Esophagus squamous epithelium (tissue), 5 donors: ENCODE measurements around the gene PRRC2B. TPM values are rescaled to one million over a fixed set of nuclear protein-coding genes. Genes with fewer than 3 reads are reported as not detected.

Experiments
- DNase-seq: peaks from one replicate; lab custom pipeline; 2025; lab: John Stamatoyannopoulos, UW
- H3K27ac ChIP-seq, 4 donors: fragments of 200-600 bp; sonication (generic); one replicate each; pipeline ENCODE4 v1.5.1; 2016 to 2019; ENCODE audit warnings: mild to moderate bottlenecking in 1 of 4
- H3K27me3 ChIP-seq, 4 donors: fragments of 200-600 bp; sonication (generic); 1 replicate in 3 of 4; 2 replicates in 1 of 4; pipeline versions ENCODE4 v1.5.1 to v1.6.0; 2017 to 2021; ENCODE audit warnings: antibody characterized with exemption in 1 of 4
- H3K36me3 ChIP-seq, 3 donors: fragments of 200-600 bp; sonication (generic); one replicate each; pipeline ENCODE4 v1.5.1; 2016 to 2019
- H3K4me1 ChIP-seq, 3 donors: fragments of 200-600 bp; sonication (generic); one replicate each; pipeline ENCODE4 v1.5.1; 2017 to 2019
- H3K4me3 ChIP-seq, 4 donors: fragments of 200-600 bp; sonication (generic); 1 replicate in 3 of 4; 2 replicates in 1 of 4; pipeline ENCODE4 v1.5.1; 2016 to 2019; ENCODE audit warnings: mild to moderate bottlenecking in 2 of 4, moderate library complexity in 1 of 4
- H3K9me3 ChIP-seq, 3 donors: fragments of 200-600 bp; sonication (generic); one replicate each; pipeline ENCODE4 v1.5.1; 2016 to 2019
- CTCF ChIP-seq, 6 experiments: fragments of 450-650 bp in 4 of 6; fragments of 200-600 bp in 2 of 6; sonication (generic) in 2 of 6; IDR thresholded peaks; one replicate each; pipeline ENCODE4 v1.5.1; 2016 to 2019; ENCODE audit warnings: antibody characterized with exemption in 6 of 6, mild to moderate bottlenecking in 4 of 6, moderate library complexity in 4 of 6
- POLR2A ChIP-seq, 4 donors: fragments of 450-650 bp; IDR thresholded peaks; one replicate each; pipeline ENCODE4 v1.6.1; 2017; ENCODE audit warnings: antibody characterized with exemption in 4 of 4, mild to moderate bottlenecking in 4 of 4, moderate library complexity in 3 of 4
- WGBS, 2 donors: methylation state at CpG; one replicate each; pipeline ENCODE4 v1.1.5; 2018; 5-methylcytosine and 5-hydroxymethylcytosine counted together
- intact Hi-C: fragments of 100-400 bp; cut with DNase I; formaldehyde crosslinking; loops from one replicate; pipeline ENCODE4 v1.15.0; 2022
- total RNA-seq, 4 donors: library from RNA; depleted of rRNA; stranded (reverse); fragments of >200 nt; gene quantifications; one replicate each; pipeline ENCODE4 v1.1.0, GENCODE V29; 2016
- donor health status: DM: yes; HTN: yes; CAD: no.

The PRRC2B gene
- total RNA-seq, 4 donors from 2014 or later, result 46.6 to 73.8 (median 62.9) TPM

- no peak for TF ChIP-seq CTCF (IDR thresholded peaks at IDR 0.05)
- no peak for TF ChIP-seq POLR2A (IDR thresholded peaks at IDR 0.05)
- no peaks in the 10 kb centered on the region for H3K9me3 ChIP-seq
- DNase-seq, result no peak
- no peak overlapping the region for H3K27ac ChIP-seq
- no peak overlapping the region for H3K4me3 ChIP-seq
- 89 to 95% methylated on average over 8 to 9 of the region's 19 CpGs for WGBS, 2 donors
- intact Hi-C loops, result loop anchor here (10.0 kb wide), 1 partner anchor 219 kb away; the partner anchor contains the start of gene RAPGEF1
- H3K36me3 ChIP-seq, result peaks cover 27 to 91% (median 54%) of the 10 kb centered on the region in 3 donors
- no peaks in the 10 kb centered on the region for H3K27me3 ChIP-seq
- peaks cover 7 to 16% (median 10%) of the 10 kb centered on the region in 3 donors for H3K4me1 ChIP-seq
These were observed 132.0 kb downstream of the PRRC2B start for GRCh38 chr9:131525643-131526565.

- Histone ChIP-seq H3K36me3 (peaks cover 23 to 68% (median 39%) of the 10 kb centered on the region in 3 donors), H3K27me3 (no peaks in the 10 kb centered on the region), H3K4me3 (no peak overlapping the region), H3K4me1 (peaks cover 7 to 23% (median 12%) of the 10 kb centered on the region in 3 donors), H3K27ac (no peak overlapping the region), H3K9me3 (no peaks in the 10 kb centered on the region)
- intact Hi-C loops, result loop anchor here (10.0 kb wide), 1 partner anchor 217 kb away; the partner anchor contains the start of gene RAPGEF1
- 78 to 87% methylated on average over 3 to 7 of the region's 7 CpGs for WGBS, 2 donors
- DNase-seq, result no peak
- TF ChIP-seq POLR2A (IDR thresholded peaks at IDR 0.05) (no peak), CTCF (IDR thresholded peaks at IDR 0.05) (no peak)
These were observed 134.3 kb downstream of the PRRC2B start for GRCh38 chr9:131528186-131528585.

DNA sequence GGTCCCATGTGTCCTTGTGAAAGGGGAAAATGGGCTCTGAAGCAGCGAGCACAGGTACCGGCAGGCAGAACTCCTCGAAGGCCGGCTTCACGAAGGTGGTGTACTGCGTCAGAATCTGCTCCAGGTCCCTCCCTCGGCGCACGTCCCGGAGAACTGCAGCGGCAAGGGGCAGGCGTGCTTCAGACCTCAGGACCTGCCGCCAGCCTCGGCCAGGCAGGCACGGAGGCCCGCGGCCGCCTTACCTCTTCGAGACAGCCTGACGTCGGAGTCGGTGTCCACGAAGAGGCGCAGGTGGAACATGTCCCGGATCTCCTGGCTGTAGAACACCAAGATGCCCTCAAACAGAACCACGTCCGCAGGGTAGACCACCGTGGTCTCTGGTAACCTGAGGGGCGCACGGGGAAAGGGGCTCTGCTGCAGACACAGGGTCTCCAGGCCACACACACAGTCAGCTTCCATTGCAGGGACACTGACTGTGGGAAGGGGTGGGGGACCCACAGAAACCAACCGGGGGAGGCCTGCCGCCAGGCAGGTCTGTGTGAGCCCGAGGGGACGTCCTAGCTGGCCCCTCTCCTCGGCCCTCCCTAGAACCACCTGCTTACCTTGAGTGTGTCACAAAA is 135.1 kb downstream of the PRRC2B start:
- Histone ChIP-seq H3K4me3 (no peak overlapping the region), H3K36me3 (peaks cover 21 to 60% (median 37%) of the 10 kb centered on the region in 3 donors), H3K9me3 (no peaks in the 10 kb centered on the region), H3K27ac (no peak overlapping the region), H3K4me1 (peaks cover 7 to 23% (median 12%) of the 10 kb centered on the region in 3 donors), H3K27me3 (no peaks in the 10 kb centered on the region)
- TF ChIP-seq CTCF (IDR thresholded peaks at IDR 0.05) (no peak), POLR2A (IDR thresholded peaks at IDR 0.05) (no peak)
- intact Hi-C loops, result loop anchor here (10.0 kb wide), 1 partner anchor 216 kb away; the partner anchor contains the start of gene RAPGEF1
- DNase-seq, result no peak
- WGBS, 2 donors, result 91 to 93% methylated on average over 13 to 14 of the region's 35 CpGs

- peak overlapping the region; percentile 63 to 99 (median 90) for H3K4me3 ChIP-seq
- TF ChIP-seq CTCF (IDR thresholded peaks at IDR 0.05) (no peak), POLR2A (IDR thresholded peaks at IDR 0.05) (no peak)
- peaks cover 7 to 23% (median 12%) of the 10 kb centered on the region in 3 donors for H3K4me1 ChIP-seq
- H3K27ac ChIP-seq, result peak overlapping the region; percentile 85 to 90 (median 87)
- H3K27me3 ChIP-seq, result no peaks in the 10 kb centered on the region
- peaks cover 18 to 51% (median 30%) of the 10 kb centered on the region in 3 donors for H3K36me3 ChIP-seq
- no peak for DNase-seq
- 64 to 90% methylated on average over 2 to 7 of the region's 24 CpGs for WGBS, 2 donors
- no peaks in the 10 kb centered on the region for H3K9me3 ChIP-seq
- intact Hi-C loops, result loop anchor here (10.0 kb wide), 1 partner anchor 215 kb away; the partner anchor contains the start of gene RAPGEF1
These were observed 136.0 kb downstream of the PRRC2B start for GRCh38 chr9:131529597-131530545.
